GM19238 (cell line): ENCODE results near the gene CBX1.
"Not testable (repeated sequence)": the region's sequence is repeated elsewhere in the genome, so short reads cannot be mapped to it uniquely, and the experiment has no call there.

ENCODE experiments used
- DNase-seq: peaks from one replicate; pipeline ENCODE4 v3.0.0; 2011; ENCODE audit warnings: low spot score; ENCODE audit not compliant: insufficient read length

CBX1 gene

DNA sequence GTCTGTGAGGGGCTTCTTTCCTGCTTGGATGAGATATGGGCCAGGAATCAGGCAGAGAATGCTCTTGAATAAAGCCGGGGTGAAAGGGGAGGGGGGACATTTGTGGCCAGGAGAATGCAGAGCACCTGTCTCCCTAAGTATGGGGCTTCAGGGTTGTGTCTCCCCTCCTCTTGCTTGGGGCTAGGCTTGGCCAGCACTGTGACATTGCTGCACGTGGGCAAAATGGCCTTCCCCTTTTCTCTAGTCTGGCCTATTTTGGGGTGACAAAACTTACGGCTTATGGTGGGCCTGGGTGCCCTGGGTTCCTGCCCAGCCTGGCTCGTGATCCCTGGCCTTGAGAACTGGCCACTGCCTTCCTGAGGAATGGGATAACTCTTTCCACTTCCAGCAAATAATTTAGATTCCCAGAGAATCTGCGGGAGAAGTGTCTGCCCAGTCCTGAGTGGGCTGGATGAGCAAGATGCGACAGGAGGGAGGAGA, 47.5 kb downstream of the CBX1 start:
- DNase-seq: no peak

DNA sequence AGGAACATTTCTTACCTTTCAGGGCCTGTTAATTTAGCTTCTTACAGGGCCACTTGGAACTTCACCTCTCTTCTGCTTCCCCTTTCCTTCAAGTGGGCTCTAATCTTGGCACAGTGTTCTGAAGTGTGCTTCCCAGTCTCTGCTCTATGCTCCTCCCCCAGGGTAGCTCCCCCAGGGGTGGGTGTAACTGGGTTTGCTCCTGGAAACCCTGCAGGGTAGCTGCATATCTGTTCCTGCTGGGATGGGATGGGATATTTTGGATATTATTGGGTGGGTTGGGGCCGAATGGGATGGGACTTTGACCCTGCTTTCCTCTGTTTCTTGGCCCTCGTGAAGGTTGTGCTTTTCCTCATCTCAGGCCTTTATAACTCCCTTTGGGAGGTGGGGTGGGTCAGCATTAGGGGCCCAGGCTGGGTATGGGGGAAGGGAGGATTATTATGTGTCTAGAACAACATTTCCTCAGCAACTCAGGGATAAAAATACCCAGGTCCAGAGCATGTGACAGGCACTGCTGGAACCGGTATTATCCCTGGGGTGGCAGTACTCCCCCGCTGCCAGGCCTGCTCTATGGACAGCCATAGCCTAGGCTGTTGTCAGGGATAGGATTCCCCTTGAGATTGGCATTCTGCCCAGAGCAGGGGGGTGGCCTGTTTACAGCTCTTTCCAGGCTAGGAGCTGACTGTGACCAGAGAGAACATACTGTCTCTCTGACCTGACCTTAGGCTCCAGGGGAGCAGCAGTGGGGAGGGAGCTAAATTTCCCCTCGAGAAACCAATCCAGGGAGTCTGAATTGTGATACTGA, 48.1 kb downstream of the CBX1 start:
- no peak for DNase-seq

DNA sequence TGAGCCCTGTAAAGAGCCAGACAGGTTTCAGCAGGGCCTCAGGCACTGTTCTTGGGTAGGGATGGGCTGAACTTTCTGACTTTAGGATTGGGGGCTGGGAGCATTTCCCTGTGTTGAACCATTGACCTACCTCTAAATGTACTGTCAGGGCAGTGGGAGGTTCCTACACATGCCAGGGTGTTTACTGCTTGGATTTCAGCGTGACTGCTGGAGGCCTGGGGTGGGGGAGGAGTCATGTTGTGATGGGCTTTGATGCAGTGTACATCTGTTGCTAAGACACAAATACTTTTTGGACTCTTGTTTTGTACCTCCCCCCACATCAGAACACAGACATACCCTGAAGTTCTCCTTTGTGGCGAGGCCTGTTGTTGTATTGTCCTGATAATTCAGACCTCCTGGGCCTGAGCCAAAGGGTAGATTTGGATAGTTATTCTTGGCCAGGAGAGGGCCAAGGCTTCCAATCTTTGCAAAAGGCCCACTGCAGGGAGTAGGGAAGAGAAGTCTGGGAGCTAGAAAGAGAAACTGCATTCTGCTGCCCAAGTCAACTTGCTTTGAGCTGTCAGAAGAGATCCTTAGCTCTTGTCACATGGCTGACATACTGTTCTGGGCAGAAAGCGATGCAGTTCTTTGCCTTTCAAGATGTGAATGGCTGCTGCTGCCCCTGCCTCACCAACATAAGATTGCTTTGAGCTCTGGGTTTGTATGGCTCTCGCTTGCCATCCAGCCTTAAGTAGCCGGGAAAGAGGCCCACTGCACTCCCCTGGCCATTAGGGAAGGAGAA, 49.4 kb downstream of the CBX1 start:
- no peak for DNase-seq

DNA sequence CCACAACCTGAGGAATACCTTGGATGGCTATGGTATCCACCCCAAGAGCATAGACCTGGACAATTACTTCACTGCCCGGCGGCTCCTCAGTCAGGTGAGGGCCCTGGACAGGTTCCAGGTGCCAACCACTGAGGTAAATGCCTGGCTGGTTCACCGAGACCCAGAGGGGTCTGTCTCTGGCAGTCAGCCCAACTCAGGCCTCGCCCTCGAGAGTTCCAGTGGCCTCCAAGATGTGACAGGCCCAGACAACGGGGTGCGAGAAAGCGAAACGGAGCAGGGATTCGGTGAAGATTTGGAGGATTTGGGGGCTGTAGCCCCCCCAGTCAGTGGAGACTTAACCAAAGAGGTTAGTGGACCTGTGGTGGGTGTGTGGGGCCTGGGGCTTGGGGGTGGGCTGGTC, 50.0 kb downstream of the CBX1 start:
- no peak for DNase-seq

DNA sequence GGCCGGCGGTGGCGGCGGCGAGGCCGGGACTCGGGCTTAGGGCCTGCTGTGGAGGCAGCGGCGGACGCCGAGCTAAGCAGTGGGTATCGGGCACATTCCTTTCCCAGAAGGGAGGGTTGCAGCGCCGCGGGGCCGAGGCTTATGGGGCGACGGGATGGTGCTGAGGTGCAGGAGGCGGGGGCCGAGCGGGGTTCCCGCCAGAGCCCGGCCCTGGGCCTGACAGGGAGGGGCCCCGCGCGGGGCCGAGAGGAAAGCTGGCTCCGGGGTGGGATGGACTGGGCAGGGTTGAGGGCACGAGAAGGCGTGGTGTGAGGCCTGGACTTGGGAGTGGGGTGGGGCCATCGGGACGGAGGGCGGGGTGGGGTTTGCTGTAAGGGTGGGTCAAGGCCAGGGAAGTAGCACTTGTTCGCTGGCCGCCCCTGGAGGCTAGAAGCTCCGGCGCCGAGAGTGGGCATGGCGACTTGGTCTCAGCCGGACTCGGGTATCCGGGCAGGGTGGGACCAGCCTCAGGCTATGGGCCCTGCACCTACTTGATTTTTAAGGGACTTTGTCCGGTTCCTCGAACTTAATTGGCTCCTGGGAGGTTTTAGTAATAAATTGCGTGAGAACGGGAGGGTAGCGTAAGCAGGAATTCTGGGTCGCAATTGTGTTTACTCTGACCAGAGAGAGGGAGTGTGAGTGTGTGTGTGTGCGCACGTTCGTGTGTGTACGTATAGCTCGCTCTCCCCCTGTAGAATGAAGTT, 52.7 kb downstream of the CBX1 start:
- DNase-seq: no peak

DNA sequence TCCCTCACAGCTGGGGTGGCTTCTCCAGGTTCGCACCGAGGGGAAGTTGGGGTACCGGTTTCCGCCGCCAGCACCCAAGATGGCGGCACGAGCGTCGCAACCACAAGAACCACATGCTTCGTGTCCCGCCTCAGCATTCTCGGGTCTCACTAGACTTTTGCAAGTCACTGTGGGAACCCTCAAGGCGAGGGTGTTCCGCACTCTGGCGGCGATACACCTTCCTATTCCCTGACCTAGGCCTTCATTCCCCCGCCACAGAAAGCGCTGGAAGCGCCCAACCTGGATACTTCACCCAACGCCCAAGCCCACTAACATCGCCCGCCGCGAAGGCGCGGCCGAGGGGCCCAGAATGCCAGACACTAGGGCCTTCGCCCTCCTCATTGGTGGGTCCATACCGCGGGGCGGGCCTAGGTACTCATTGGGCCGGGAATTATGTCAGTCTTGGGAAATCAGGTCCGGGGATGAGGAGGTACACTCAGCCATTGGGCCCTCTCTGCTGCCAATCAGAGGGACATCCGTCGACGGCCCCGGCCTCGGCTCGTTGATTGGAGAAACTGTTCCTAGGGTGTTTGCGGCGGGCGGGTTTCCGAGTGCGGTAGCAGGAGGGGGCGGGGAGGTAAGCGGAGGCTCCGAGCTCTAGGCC, 53.4 kb downstream of the CBX1 start, which contains the start of gene NFE2L1:
NFE2L1 (plus strand) TSS at position 619 of the 643 bp plus-strand sequence. CDS start 2,760 bp downstream, outside the sequence.
- peak; percentile 88 for DNase-seq

DNA sequence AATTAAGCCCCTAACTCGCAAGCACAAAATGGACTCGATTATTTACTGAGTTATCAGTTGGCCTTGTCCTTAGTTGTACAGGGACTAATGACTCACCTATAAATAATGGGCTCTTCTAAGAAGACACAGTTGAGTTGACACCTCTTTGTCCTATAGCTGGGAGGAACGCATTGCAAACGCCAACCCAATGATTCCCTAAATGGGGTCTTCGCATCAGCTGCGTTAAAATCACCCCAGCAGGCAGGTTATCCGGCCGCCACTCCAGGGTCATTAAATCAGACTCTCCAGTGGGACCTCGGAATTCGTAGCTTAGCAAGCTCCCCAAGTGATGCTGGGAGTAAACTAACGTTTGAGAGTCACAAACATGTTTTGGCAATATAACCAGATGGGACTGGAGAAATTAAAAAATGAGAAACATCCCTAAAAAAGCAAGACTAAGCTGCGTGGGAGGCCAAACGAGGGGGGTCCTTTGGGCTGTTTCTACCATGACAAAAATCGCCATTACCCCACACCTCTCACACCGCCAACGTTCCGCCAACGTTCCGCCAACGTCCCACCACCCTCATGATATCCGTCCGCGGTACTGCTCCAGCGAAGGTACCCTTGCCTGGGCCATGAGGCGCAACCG, 54.1 kb downstream of the CBX1 start:
- DNase-seq: no peak

DNA sequence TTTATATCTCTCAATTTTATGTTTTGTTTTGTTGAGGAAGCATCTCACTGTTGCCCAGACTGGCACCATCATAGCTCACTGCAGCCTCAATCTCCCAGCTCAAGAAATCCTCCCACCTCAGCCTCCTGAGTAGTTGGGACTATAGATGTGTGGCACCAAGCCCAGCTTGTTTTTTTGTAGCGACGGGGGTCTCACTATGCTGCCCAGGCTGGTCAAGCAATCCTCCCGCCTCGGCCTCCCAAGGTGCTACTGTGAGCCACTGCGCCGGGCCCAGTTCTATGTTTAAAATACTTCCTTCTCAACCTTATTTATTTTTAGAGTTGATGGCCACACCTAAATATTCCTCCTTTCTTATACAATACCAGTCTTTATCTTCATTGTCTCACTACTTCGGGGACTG, 55.0 kb downstream of the CBX1 start:
- DNase-seq: no peak

DNA sequence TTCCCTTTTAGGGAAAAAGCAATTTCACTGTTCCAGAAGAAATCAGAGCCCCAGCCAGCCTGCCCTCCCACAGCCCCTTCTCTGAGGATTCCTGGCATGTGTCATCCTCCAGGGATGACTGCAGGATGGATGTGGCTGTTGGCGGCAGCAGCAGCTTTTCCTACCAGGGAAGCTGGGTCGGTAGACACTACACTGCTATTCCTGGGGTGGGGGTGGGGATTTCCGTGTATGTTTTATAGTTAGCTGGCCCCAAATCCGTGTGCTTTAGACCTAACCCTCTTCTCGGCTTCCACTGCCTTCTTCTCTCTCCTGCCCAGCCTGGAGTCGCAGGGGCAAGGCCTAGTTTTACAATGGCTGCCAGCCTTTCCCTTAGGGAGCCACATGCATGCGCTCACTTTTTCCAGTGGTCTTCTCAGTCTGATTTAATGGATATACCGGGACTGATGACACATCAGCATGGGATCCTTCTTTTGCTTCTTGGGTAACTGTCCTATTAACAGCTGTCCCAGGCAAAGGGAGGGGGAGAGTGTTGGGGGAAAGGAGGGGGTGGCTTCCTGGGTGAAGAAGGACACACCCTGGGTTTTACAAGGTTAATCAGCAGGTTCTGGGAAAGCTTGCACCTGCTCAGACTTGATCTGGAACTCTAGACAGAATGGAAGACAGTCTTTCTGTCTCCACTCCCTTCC, 55.8 kb downstream of the CBX1 start:
- no peak for DNase-seq

DNA sequence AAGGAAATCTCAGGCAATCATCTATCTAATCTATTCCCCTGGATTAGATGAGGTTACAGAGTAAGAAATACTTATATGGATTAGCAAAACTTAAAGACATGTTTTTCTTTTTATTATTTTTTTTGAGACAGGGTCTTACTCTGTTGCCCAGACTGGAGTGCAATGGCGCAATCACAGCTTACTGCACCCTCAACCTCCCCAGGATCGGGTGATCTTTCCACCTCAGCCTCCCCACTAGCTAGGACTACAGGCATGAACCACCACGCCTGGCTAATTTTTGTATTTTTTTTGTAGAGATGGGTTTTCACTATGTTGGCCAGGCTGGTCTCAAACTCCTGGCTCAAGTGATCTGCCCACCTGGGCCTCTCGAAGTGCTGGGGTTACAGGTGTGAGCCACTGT, 56.4 kb downstream of the CBX1 start:
- DNase-seq: no peak

DNA sequence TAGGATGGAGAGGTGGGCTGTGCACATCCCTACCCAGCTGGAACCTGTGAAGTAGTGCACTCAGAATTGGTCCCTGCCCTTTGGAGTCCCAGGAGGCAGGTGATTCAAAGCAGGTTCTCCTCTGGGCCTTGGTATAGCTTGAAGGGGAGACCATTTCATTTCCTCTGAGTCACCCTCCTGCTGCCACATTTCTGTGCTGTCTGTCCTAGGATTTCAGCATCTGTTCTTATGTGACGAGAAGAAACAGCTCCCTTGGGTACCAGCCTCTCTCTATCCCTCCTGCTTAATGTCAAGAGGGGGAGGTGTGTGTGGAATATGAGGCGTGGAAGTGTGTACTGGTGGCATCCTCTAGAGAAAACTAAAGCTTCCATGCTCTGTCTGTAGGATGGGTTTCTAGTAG, 58.1 kb downstream of the CBX1 start:
- no peak for DNase-seq

DNA sequence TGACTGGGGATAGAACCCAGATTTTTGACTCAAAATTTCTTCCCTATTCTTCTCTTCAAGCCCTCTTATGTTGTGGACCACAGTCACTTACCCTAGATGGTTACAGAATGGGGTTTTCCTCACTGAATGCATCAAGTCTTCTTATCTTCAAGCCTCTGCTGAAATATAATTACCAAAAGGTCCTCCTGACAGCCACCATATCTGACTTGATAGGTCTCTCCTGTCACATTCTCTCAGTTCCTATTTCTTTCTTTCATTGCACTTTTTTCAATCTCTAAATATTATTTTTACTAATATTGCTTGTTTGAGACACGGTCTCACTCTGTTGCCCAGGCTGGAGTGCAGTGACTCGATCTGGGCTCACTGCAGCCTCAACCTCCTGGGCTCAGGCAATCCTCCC, 62.6 kb downstream of the CBX1 start:
- DNase-seq: no peak

DNA sequence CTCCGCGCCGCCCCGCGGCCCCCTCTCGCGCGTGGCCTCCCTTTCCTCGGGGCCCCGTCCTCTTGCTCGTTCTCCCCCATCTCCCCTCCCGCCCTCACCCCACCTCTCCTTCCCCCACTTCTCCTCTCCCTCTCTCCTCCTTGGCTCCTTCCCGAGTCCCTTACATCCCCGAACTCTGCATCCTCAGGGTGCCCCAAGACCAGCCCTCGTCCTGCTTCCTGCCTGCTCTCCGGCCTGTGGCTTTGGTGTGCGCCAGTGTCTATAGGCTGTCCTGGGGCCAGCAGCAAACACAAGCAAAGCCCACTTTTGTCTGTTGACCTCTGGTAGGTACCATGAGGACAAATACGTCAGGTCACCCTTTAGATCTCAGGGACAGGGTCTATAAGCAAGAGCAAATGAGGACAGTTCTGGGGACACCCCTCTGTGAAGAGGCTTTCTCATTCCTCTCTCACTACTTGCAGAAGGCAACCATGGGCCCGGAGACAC, 63.4 kb downstream of the CBX1 start:
- no peak for DNase-seq

DNA sequence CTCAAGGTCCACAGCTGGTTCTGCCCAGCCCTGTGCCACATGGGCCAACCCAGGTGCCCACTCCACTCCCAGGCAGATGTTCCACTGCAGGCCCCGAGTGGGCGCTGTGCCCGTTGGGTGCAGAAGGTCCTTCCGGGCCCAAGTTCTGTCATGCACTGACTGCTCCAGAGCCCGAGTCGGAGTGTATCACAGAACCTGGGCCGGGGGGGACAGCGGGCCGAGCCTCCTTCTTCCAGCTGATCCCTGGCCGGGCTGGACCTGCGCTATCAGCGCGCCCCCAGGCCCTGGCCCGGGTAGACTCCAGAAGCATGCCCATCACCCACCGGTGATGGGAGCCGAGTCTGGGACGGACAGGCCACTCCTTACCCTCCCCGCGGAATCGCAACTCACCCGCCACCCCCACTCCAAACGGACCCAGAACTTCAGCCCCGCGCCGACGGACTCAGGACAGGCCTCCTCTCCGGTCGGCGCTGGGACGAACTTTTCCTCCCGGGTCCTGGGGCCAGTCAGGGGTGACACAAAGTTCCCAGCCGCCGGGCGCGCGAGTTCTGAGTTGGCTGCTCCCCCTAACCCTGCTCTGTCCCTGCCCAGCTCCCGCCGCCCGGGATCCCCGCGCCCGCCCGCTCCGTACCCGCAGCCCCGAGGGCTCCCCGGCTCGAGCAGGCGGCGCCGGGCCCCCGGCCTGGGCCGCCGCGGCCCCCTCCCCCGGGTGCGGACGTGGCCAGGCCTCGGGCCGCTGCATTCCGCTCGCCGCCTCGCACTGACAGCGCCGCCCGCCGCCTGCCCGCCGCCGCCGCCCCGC, 64.0 kb downstream of the CBX1 start, which contains the start of gene COPZ2:
COPZ2 (minus strand) TSS at position 762 of the 802 bp plus-strand sequence; CDS start at position 742, 20 bp downstream.
- DNase-seq: peak; percentile 49

DNA sequence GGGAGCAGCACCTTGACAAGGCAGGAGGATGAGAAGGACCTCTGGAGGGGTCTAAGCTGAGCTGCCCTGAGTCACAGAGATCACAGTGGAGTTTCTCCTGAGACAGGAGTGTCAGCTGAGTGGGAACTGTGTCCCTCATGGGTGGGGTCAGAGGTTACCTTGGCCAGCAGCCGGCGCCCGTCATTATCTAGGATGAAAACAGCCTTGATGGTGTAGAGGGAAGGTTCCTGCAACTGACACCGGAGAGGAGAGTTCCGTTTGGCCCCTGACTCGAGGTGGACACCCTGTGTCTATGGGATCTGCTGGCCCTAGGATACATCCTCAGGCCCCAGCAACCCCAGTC, 64.6 kb downstream of the CBX1 start:
- DNase-seq: no peak

DNA sequence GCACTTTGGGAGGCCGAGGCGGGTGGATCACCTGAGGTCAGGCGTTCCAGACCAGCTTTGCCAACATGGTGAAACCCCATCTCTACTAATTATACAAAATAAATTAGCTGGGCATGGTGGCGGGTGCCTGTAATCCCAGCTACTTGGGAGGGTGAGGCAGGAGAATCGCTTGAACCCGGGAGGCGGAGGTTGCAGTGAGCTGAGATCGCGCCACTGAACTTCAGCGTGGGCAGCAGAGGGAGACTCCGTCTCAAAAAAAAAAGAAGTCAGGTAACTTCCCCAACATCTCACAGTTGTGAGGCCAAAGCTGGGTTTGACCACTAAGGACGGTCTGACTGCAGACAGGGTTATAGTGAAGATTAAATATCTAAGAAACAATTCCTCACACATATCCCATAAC, 66.5 kb downstream of the CBX1 start:
- not testable (repeated sequence) for DNase-seq

DNA sequence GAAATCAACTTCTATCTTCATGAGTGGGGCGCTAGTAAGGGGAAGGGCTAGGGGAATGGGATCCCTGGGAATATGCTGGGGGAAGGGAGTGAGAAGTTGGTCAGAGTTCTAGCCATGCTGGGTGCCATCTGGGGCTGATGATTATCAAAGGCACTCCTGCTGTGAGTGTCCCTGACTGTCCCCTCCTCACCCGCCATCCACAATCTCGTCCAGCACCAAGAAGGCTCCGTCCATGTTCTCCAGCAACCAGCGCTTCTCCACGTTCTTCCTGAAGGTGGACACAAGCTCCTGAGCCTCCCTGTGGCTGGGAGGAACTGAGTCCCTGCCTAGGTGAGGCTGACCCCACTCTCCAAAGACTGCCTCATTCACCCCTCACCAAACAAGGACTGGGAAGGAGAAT, 69.3 kb downstream of the CBX1 start:
- no peak for DNase-seq

DNA sequence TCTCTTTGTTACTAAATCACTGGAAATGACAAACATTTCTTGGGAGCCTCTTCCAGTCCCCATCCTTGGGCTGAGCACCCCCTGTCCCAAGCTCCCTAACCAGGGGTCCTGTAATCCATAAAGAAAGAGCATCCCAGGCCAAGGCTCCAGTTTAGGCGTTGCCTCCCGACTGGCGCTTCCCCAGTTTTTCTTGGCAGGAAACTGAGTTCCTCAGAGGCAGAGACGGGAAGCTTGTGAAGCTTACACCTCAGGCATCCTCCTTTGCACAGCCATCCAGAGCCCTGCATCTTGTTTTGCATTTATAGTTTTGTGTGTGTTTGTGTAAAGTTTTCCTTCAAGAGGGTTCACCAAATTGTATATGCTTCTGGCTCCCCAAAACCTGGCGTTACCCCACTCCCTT, 70.7 kb downstream of the CBX1 start:
- DNase-seq: no peak

DNA sequence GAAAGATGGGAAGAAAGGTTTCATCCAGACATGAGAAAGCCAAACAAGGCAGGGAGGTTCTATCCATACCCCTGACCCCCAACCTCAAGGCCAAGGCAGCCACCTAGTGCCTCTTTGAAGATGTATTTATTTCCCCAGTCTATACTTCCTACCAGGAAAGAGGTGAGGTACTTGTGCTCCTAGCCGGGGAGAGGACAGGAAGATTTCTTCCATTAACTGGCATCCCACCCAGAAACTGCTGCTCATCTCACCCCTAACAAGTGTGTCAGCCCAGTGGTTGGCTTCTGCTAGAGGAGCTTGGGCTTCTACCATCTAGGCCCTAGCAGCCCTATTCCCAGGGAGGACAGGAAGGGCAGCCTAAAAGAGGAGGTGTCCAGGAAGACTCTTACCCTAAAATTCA, 72.5 kb downstream of the CBX1 start:
- no peak for DNase-seq
